Measurements from ENCODE around the gene CYP2A13. TPM values are rescaled to one million over a fixed set of nuclear protein-coding genes. Genes with fewer than 3 reads are reported as not detected.
"Not testable (repeated sequence)": the region's sequence is repeated elsewhere in the genome, so short reads cannot be mapped to it uniquely, and the experiment has no call there.

CYP2A13 gene
- total RNA-seq, 4 donors from 2014 or later, result not detected

- no peaks in the 10 kb centered on the region for H3K9me3 ChIP-seq
- DNase-seq (no peak), ATAC-seq (no peak)
- H3K4me1 ChIP-seq, result no peaks in the 10 kb centered on the region
- no peaks in the 10 kb centered on the region for H3K27me3 ChIP-seq
- no peak within 1 kb of the TSS for H3K27ac ChIP-seq
- in situ Hi-C loops (cut with MboI; ENCODE audit: low sequenced_read_pairs in 4 of 4), result no loop called here
- no peak within 1 kb of the TSS for H3K4me3 ChIP-seq
- no peaks in the 10 kb centered on the region for H3K36me3 ChIP-seq
- TF ChIP-seq CTCF (IDR thresholded peaks at IDR 0.05 in 4 of 5, conservative IDR thresholded peaks at IDR 0.05 in 1 of 5) (no peak), POLR2A (IDR thresholded peaks at IDR 0.05) (no peak)
- intact Hi-C loops (cut with DNase I; ENCODE audit: low total_unique reads), result no loop called here
These were observed 25.9 kb downstream of the CYP2A13 start, which contains the start of gene CYP2F1 for GRCh38 chr19:41114132-41114531. TSS of gene CYP2F1 (plus strand) at chr19:41114432. CDS start at chr19:41116189, 1,757 bp downstream.

- no peak overlapping the region for H3K4me3 ChIP-seq
- no peak for TF ChIP-seq POLR2A (IDR thresholded peaks at IDR 0.05)
- no peak for TF ChIP-seq CTCF (IDR thresholded peaks at IDR 0.05 in 4 of 5, conservative IDR thresholded peaks at IDR 0.05 in 1 of 5)
- intact Hi-C loops (cut with DNase I; ENCODE audit: low total_unique reads) (no loop called here), in situ Hi-C loops (cut with MboI; ENCODE audit: low sequenced_read_pairs in 4 of 4) (no loop called here)
- no peaks in the 10 kb centered on the region for H3K4me1 ChIP-seq
- no peak for DNase-seq
- H3K27me3 ChIP-seq, result no peaks in the 10 kb centered on the region
- ATAC-seq, result no peak
- H3K36me3 ChIP-seq, result no peaks in the 10 kb centered on the region
- no peak overlapping the region for H3K27ac ChIP-seq
- no peaks in the 10 kb centered on the region for H3K9me3 ChIP-seq
These were observed 28.0 kb downstream of the CYP2A13 start for GRCh38 chr19:41116261-41116660.

GRCh38 chr19:41120929-41121911 lies 33.0 kb downstream of the CYP2A13 start:
- DNase-seq; H3K9me3 ChIP-seq; H3K4me3 ChIP-seq; H3K36me3 ChIP-seq; in situ Hi-C loops (cut with MboI; ENCODE audit: low sequenced_read_pairs in 4 of 4); H3K4me1 ChIP-seq; H3K27ac ChIP-seq; ATAC-seq; intact Hi-C loops (cut with DNase I; ENCODE audit: low total_unique reads); H3K27me3 ChIP-seq: not testable (repeated sequence)

GRCh38 chr19:41122846-41123245 lies 34.6 kb downstream of the CYP2A13 start:
- H3K4me1 ChIP-seq; H3K27ac ChIP-seq; H3K27me3 ChIP-seq; ATAC-seq; H3K36me3 ChIP-seq; H3K4me3 ChIP-seq; intact Hi-C loops (cut with DNase I; ENCODE audit: low total_unique reads); DNase-seq; H3K9me3 ChIP-seq; in situ Hi-C loops (cut with MboI; ENCODE audit: low sequenced_read_pairs in 4 of 4): not testable (repeated sequence)

- in situ Hi-C loops (cut with MboI; ENCODE audit: low sequenced_read_pairs in 4 of 4), result no loop called here
- no peaks in the 10 kb centered on the region for H3K36me3 ChIP-seq
- H3K27me3 ChIP-seq, result no peaks in the 10 kb centered on the region
- ATAC-seq (no peak), DNase-seq (no peak)
- intact Hi-C loops (cut with DNase I; ENCODE audit: low total_unique reads), result no loop called here
- no peak overlapping the region for H3K4me3 ChIP-seq
- no peak overlapping the region for H3K27ac ChIP-seq
- no peak for TF ChIP-seq POLR2A (IDR thresholded peaks at IDR 0.05)
- no peak for TF ChIP-seq CTCF (IDR thresholded peaks at IDR 0.05 in 4 of 5, conservative IDR thresholded peaks at IDR 0.05 in 1 of 5)
- H3K4me1 ChIP-seq, result no peaks in the 10 kb centered on the region
- H3K9me3 ChIP-seq, result no peaks in the 10 kb centered on the region
These were observed 35.6 kb downstream of the CYP2A13 start for GRCh38 chr19:41123716-41124294.
